Measurements from ENCODE around the gene SMCR8. TPM values are rescaled to one million over a fixed set of nuclear protein-coding genes. Genes with fewer than 3 reads are reported as not detected.
"Not testable (repeated sequence)": the region's sequence is repeated elsewhere in the genome, so short reads cannot be mapped to it uniquely, and the experiment has no call there.

SMCR8 gene
- total RNA-seq, 1 donor from 2014 or later, result 17.3 TPM

GRCh38 chr17:18298061-18298460, 17.0 kb upstream of the SMCR8 start:
- H3K36me3 Mint-ChIP-seq (ENCODE audit: low read depth), result peaks cover 53% of the 10 kb centered on the region
- intact Hi-C loops (cut with micrococcal nuclease), result not testable (repeated sequence)

GRCh38 chr17:18300725-18301480, 14.2 kb upstream of the SMCR8 start:
- no peak for DNase-seq
- H3K27me3 Mint-ChIP-seq, result no peaks in the 10 kb centered on the region
- no peak overlapping the region for H3K4me3 Mint-ChIP-seq
- H3K4me1 Mint-ChIP-seq, result no peaks in the 10 kb centered on the region
- H3K9me3 Mint-ChIP-seq, result no peaks in the 10 kb centered on the region
- peaks cover 57% of the 10 kb centered on the region for H3K36me3 Mint-ChIP-seq (ENCODE audit: low read depth)
- no peak overlapping the region for H3K27ac Mint-ChIP-seq
- intact Hi-C loops (cut with micrococcal nuclease), result no loop called here

More at GRCh38 chr17:18298061-18298460, 17.0 kb upstream of the SMCR8 start:
- H3K9me3 Mint-ChIP-seq, H3K27me3 Mint-ChIP-seq, H3K4me3 Mint-ChIP-seq, H3K4me1 Mint-ChIP-seq, DNase-seq, H3K27ac Mint-ChIP-seq: not testable (repeated sequence)

- not testable (repeated sequence) for DNase-seq, H3K27ac Mint-ChIP-seq, H3K4me3 Mint-ChIP-seq, H3K27me3 Mint-ChIP-seq, H3K9me3 Mint-ChIP-seq, H3K4me1 Mint-ChIP-seq
- intact Hi-C loops (cut with micrococcal nuclease), result loop anchor here (2.0 kb wide), 1 partner anchor 16 kb away; no protein-coding TSS in a partner anchor
- H3K36me3 Mint-ChIP-seq (ENCODE audit: low read depth), result peaks cover 63% of the 10 kb centered on the region
Measured at GRCh38 chr17:18303206-18303605, 11.9 kb upstream of the SMCR8 start.

GRCh38 chr17:18309202-18309601, 5.9 kb upstream of the SMCR8 start:
- no peaks in the 10 kb centered on the region for H3K27me3 Mint-ChIP-seq
- H3K36me3 Mint-ChIP-seq (ENCODE audit: low read depth), result peaks cover 49% of the 10 kb centered on the region
- no peak overlapping the region for H3K27ac Mint-ChIP-seq
- H3K9me3 Mint-ChIP-seq, result no peaks in the 10 kb centered on the region
- no peak for DNase-seq
- H3K4me3 Mint-ChIP-seq, result no peak overlapping the region
- intact Hi-C loops (cut with micrococcal nuclease), result no loop called here
- H3K4me1 Mint-ChIP-seq, result peaks cover 28% of the 10 kb centered on the region

DNA sequence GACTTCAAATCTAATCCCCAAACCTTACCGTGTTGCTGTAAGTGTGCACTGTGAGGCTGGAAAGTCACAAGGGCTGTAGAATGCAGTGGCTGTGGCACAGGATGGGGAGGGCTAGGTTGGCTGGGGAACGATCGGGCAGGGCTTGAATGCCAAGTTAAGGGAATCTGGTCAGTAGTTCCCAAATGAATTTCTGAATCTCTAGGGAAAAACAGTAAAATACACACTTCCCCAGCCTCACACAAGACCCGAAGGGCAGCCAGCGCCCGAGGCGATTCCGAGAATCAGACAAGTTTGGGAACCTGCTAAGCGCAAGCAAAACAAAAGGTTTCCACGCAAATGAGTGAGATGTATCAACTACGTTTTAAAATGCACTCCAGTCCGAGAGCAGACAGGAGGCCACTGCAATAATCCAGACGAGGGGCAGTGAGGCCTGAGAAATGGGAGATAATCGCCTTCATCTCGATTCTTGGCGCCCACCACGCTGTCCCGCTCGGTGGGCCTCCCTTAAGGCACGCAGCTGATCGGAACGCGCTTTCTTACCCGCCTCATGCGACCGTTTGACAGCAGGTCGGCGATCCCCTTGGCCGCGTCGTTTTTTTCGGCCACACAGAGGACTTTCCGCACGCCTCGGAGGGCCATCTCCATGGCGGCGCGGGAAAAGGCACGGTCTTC, 898 bp upstream of the SMCR8 start:
- Mint-ChIP-seq H3K27me3 (no peaks in the 10 kb centered on the region), H3K9me3 (no peaks in the 10 kb centered on the region), H3K27ac (peak overlapping the region; percentile 98), H3K4me1 (peaks cover 59% of the 10 kb centered on the region), H3K4me3 (peak overlapping the region; percentile 85), H3K36me3 (ENCODE audit: low read depth) (peaks cover 52% of the 10 kb centered on the region)
- intact Hi-C loops (cut with micrococcal nuclease), result loop anchor here (2.0 kb wide), 1 partner anchor 65 kb away; no protein-coding TSS in a partner anchor
- DNase-seq, result no peak

DNA sequence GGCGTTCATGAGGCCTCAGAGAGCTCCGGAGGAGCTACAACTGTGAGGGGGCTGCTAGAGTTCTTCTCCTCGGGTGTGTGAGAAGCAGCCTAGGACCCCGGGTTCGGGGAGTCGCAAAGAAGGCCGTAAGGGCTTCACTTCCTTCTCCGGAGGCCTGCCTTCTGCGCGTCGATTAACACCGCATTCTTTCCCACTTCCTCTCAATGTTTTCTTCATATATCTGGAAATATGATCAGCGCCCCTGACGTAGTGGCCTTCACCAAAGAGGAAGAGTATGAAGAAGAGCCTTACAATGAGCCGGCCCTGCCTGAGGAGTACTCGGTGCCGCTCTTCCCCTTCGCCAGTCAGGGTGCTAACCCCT, 449 bp downstream of the SMCR8 start:
- H3K27me3 Mint-ChIP-seq, result no peaks in the 10 kb centered on the region
- H3K9me3 Mint-ChIP-seq, result no peaks in the 10 kb centered on the region
- peak overlapping the region; percentile 98 for H3K27ac Mint-ChIP-seq
- peak; percentile 85 for DNase-seq
- peaks cover 57% of the 10 kb centered on the region for H3K36me3 Mint-ChIP-seq (ENCODE audit: low read depth)
- intact Hi-C loops (cut with micrococcal nuclease), result loop anchor here (1.0 to 5.0 kb wide), 5 partner anchors 47 to 478 kb away; partner anchors contain the start of genes ALKBH5, MIEF2, SHMT1 and SREBF1
- H3K4me1 Mint-ChIP-seq, result peaks cover 67% of the 10 kb centered on the region
- H3K4me3 Mint-ChIP-seq, result peak overlapping the region; percentile 85

- Mint-ChIP-seq H3K9me3 (no peaks in the 10 kb centered on the region), H3K27ac (peak overlapping the region; percentile 98), H3K4me1 (peaks cover 68% of the 10 kb centered on the region), H3K4me3 (peak overlapping the region; percentile 85), H3K36me3 (ENCODE audit: low read depth) (peaks cover 54% of the 10 kb centered on the region), H3K27me3 (no peaks in the 10 kb centered on the region)
- no peak for DNase-seq
- intact Hi-C loops (cut with micrococcal nuclease), result loop anchor here (1.0 to 5.0 kb wide), 5 partner anchors 46 to 479 kb away; partner anchors contain the start of genes ALKBH5, MIEF2, SHMT1 and SREBF1
Measured at GRCh38 chr17:18315961-18316360, 868 bp downstream of the SMCR8 start.

GRCh38 chr17:18318117-18318516, 3.0 kb downstream of the SMCR8 start:
- DNase-seq, result no peak
- Mint-ChIP-seq H3K4me1 (peaks cover 56% of the 10 kb centered on the region), H3K27me3 (no peaks in the 10 kb centered on the region), H3K4me3 (peak overlapping the region; percentile 48), H3K9me3 (no peaks in the 10 kb centered on the region), H3K27ac (no peak overlapping the region), H3K36me3 (ENCODE audit: low read depth) (peaks cover 50% of the 10 kb centered on the region)
- intact Hi-C loops (cut with micrococcal nuclease), result loop anchor here (2.0 to 5.0 kb wide), 3 partner anchors 15 to 481 kb away; partner anchors contain the start of genes SHMT1 and SREBF1

DNA sequence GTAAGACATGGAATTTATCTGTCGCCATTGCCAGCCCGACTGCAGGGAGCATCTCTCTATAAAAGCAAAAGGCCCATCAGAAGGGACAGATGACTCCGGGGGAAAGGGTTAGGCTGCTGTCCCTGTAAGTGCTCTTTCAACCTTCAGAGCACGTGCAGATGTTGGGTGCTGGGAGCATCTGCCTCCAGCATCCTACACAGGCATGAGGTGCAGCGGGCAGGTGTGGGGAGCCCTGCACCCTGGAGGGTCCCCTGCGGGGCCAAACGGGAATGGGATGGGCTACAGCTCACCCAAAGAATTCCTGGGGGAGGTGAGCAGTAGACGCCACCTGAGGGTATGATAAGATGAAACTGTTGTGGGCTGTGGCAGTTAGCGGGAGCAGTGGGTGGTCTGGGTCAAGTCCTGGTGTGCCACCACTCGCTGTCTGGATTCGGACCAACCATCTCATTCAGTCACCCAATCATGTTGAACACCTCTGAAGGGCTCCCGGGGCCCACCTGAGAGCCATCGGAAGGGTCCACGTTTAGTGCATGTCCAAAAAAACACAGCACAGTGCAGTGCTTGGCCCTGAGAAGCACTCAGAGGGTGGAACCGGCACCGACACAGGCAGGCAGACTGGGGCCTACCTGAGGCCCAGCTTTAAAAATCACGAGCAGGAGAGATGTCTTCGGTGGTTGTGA, 3.8 kb downstream of the SMCR8 start:
- intact Hi-C loops (cut with micrococcal nuclease), result loop anchor here (2.0 to 5.0 kb wide), 3 partner anchors 16 to 482 kb away; partner anchors contain the start of genes SHMT1 and SREBF1
- peak overlapping the region; percentile 19 for H3K4me3 Mint-ChIP-seq

DNA sequence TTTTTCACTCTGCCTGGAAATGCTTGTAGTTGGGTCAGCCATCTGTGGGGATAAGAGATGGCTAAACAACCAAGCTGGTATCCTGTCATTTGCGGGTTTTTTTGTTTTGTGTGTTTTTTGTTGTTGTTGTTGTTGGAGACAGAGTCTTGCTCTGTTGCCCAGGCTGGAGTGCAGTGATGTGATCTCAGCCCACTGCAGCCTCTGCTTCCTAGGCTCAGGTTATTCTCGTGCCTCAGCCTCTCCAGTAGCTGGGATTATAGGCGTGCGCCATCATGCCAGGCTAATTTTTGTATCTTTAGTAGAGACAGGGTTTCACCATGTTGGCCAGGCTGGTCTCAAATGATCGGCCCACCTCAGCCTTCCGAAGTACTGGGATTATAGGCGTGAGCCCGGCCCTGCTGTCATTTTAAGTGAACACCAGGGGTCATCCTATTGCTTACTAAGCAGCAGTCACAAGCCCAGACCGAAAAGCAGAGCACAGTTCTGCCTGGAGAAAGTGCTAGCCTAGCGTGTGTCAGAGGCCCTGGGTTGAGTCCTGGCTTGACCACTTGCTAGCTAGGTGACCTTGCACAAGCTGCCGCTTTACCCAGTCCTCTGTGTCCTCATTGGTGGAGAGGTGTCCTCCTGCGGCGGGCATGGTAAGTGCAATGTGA, 4.6 kb downstream of the SMCR8 start:
- Mint-ChIP-seq H3K9me3 (no peaks in the 10 kb centered on the region), H3K4me3 (no peak overlapping the region), H3K27me3 (no peaks in the 10 kb centered on the region), H3K27ac (no peak overlapping the region), H3K4me1 (peaks cover 47% of the 10 kb centered on the region), H3K36me3 (ENCODE audit: low read depth) (peaks cover 50% of the 10 kb centered on the region)
- DNase-seq, result peak; percentile 69
- intact Hi-C loops (cut with micrococcal nuclease), result loop anchor here (2.0 to 5.0 kb wide), 3 partner anchors 17 to 482 kb away; partner anchors contain the start of genes SHMT1 and SREBF1

More for the DNA sequence above, 3.8 kb downstream of the SMCR8 start:
- peaks cover 49% of the 10 kb centered on the region for H3K4me1 Mint-ChIP-seq
- H3K9me3 Mint-ChIP-seq, result no peaks in the 10 kb centered on the region
- H3K36me3 Mint-ChIP-seq (ENCODE audit: low read depth), result peaks cover 48% of the 10 kb centered on the region
- H3K27ac Mint-ChIP-seq, result no peak overlapping the region
- no peaks in the 10 kb centered on the region for H3K27me3 Mint-ChIP-seq
- DNase-seq, result no peak

GRCh38 chr17:18320301-18320700, 5.2 kb downstream of the SMCR8 start:
- peaks cover 50% of the 10 kb centered on the region for H3K36me3 Mint-ChIP-seq (ENCODE audit: low read depth)

GRCh38 chr17:18321309-18321708, 6.2 kb downstream of the SMCR8 start:
- H3K4me3 Mint-ChIP-seq, result no peak overlapping the region

More at GRCh38 chr17:18320301-18320700, 5.2 kb downstream of the SMCR8 start:
- DNase-seq, result no peak
- Mint-ChIP-seq H3K27me3 (no peaks in the 10 kb centered on the region), H3K27ac (no peak overlapping the region), H3K4me3 (no peak overlapping the region), H3K9me3 (no peaks in the 10 kb centered on the region), H3K4me1 (peaks cover 45% of the 10 kb centered on the region)
- intact Hi-C loops (cut with micrococcal nuclease), result no loop called here

DNA sequence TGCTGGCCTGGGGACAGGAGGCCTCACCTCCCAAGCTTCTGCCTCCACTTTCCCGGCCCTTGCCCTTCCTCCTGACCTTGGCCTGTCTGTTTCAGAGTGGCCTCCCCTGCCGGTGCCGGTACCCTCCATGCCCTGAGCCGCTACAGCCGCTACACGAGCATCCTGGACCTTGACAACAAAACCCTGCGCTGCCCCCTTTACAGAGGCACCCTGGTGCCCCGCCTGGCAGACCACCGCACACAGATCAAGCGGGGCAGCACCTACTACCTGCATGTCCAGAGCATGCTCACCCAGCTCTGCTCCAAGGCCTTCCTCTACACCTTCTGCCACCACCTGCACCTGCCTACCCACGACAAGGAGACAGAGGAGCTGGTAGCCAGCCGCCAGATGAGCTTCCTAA, 7.4 kb downstream of the SMCR8 start:
- H3K27me3 Mint-ChIP-seq, result no peaks in the 10 kb centered on the region
- intact Hi-C loops (cut with micrococcal nuclease), result no loop called here
- no peaks in the 10 kb centered on the region for H3K9me3 Mint-ChIP-seq
- H3K4me3 Mint-ChIP-seq, result no peak overlapping the region
- H3K27ac Mint-ChIP-seq, result no peak overlapping the region
- H3K36me3 Mint-ChIP-seq (ENCODE audit: low read depth), result peaks cover 44% of the 10 kb centered on the region
- peaks cover 27% of the 10 kb centered on the region for H3K4me1 Mint-ChIP-seq
- no peak for DNase-seq

More at GRCh38 chr17:18321309-18321708, 6.2 kb downstream of the SMCR8 start:
- no peak for DNase-seq
- Mint-ChIP-seq H3K4me1 (peaks cover 38% of the 10 kb centered on the region), H3K36me3 (ENCODE audit: low read depth) (peaks cover 49% of the 10 kb centered on the region), H3K27me3 (no peaks in the 10 kb centered on the region), H3K9me3 (no peaks in the 10 kb centered on the region), H3K27ac (no peak overlapping the region)
- intact Hi-C loops (cut with micrococcal nuclease), result no loop called here
